HepG2 (cell line): ENCODE results near the gene CGREF1. TPM values are rescaled to one million over a fixed set of nuclear protein-coding genes. Genes with fewer than 3 reads are reported as not detected.

Source experiments
- AKNA ChIP-seq: sonication (generic); formaldehyde crosslinking; IDR thresholded peaks from 2 replicates; pipeline ENCODE4 v1.4.0; 2020; ENCODE audit warnings: missing genetic modification reagents, borderline replicate concordance
- BCL6 ChIP-seq: IDR thresholded peaks from 2 replicates; pipeline ENCODE4 v1.6.1; 2016; ENCODE audit warnings: missing genetic modification reagents, missing compliant biosample characterization
- IRF9 ChIP-seq: sonication (generic); formaldehyde crosslinking; IDR thresholded peaks from 2 replicates; pipeline ENCODE4 v1.8.0; 2022; ENCODE audit warnings: missing genetic modification reagents, mild to moderate bottlenecking, borderline replicate concordance
- RARA ChIP-seq: IDR thresholded peaks from 2 replicates; pipeline ENCODE4 v1.6.1; 2016; ENCODE audit warnings: missing genetic modification reagents, missing compliant biosample characterization
- SKI ChIP-seq: fragments of 450-650 bp; IDR thresholded peaks from one replicate; pipeline ENCODE4 v1.6.1; 2018; ENCODE audit warnings: mild to moderate bottlenecking; ENCODE audit not compliant: partially characterized antibody
- TIGD3 ChIP-seq: sonication (generic); formaldehyde crosslinking; IDR thresholded peaks from 2 replicates; pipeline ENCODE4 v1.5.1; 2020; ENCODE audit warnings: mild to moderate bottlenecking, missing genetic modification reagents, borderline replicate concordance
- ZBTB40 ChIP-seq, 2 experiments: fragments of 450-650 bp in 1 of 2; sonication (generic) in 1 of 2; formaldehyde crosslinking in 1 of 2; IDR thresholded peaks; 2 replicates each; pipeline versions ENCODE4 v1.6.1 to v1.8.0; 2016 to 2022; ENCODE audit warnings: antibody characterized with exemption in 1 of 2, mild to moderate bottlenecking in 1 of 2, missing genetic modification reagents in 1 of 2
- ZBTB7A ChIP-seq: sonication (generic); formaldehyde crosslinking; IDR thresholded peaks from 2 replicates; pipeline ENCODE4 v1.8.0; 2022; ENCODE audit warnings: mild to moderate bottlenecking, missing genetic modification reagents
- ZKSCAN5 ChIP-seq: sonication (generic); formaldehyde crosslinking; IDR thresholded peaks from 2 replicates; pipeline ENCODE4 v1.5.1; 2020; ENCODE audit warnings: mild to moderate bottlenecking, missing genetic modification reagents
- ZNF225 ChIP-seq: sonication (generic); formaldehyde crosslinking; IDR thresholded peaks from 2 replicates; pipeline ENCODE4 v1.4.0; 2020; ENCODE audit warnings: mild to moderate bottlenecking, missing genetic modification reagents
- ZNF44 ChIP-seq: sonication (generic); formaldehyde crosslinking; IDR thresholded peaks from 2 replicates; pipeline ENCODE4 v1.5.1; 2020; ENCODE audit warnings: mild to moderate bottlenecking, missing genetic modification reagents
- ZNF446 ChIP-seq: sonication (generic); formaldehyde crosslinking; IDR thresholded peaks from 2 replicates; pipeline ENCODE4 v1.5.0; 2020; ENCODE audit warnings: mild to moderate bottlenecking, missing genetic modification reagents
- ZNF788 ChIP-seq: sonication (generic); formaldehyde crosslinking; IDR thresholded peaks from 2 replicates; pipeline ENCODE4 v1.5.0; 2020; ENCODE audit warnings: mild to moderate bottlenecking, missing genetic modification reagents, borderline replicate concordance
- polyA plus RNA-seq, 8 experiments: library from polyadenylated mRNA; depleted of rRNA in 3 of 8; stranded (reverse) in 7 of 8; unstranded in 1 of 8; fragments of >200 nt; fragmentation: Illumina TruSeq in 4 of 8; extraction: Trizol in 4 of 8; gene quantifications; 2 replicates each; pipeline versions ENCODE4 v1.2.1 to v1.2.3, GENCODE V29; 2011 to 2016; ENCODE audit warnings: low read depth in 4 of 8, missing spikeins in 1 of 8, mixed read lengths in 1 of 8; ENCODE audit not compliant: insufficient read depth in 1 of 8
- total RNA-seq, 5 experiments: library from RNA; depleted of rRNA; stranded (reverse); fragments of >200 nt; fragmentation: Illumina TruSeq; extraction: Trizol; gene quantifications; 2 replicates each; pipeline ENCODE4 v1.2.3, GENCODE V29; 2016; ENCODE audit warnings: low read depth in 1 of 5

Gene CGREF1
- total and polyA plus RNA-seq, 2 of the 13 experiments (the other 11 are each of a cell fraction or from before 2014, with no cell fraction given): 13.9 to 23.4 TPM

GRCh38 chr2:27126252-27126710 lies 7.4 kb upstream of the CGREF1 start (continued):
- no peak for TF ChIP-seq ZBTB40 (IDR thresholded peaks at IDR 0.05)
- no peak for TF ChIP-seq ZBTB40 (CRISPR knock-in tag; IDR thresholded peaks at IDR 0.05)
- TF ChIP-seq ZNF788 (CRISPR knock-in tag): no peak
- TF ChIP-seq ZKSCAN5 (CRISPR knock-in tag): no peak
- no peak for TF ChIP-seq ZNF446 (CRISPR knock-in tag)
- TF ChIP-seq ZNF225 (CRISPR knock-in tag): no peak
- no peak for TF ChIP-seq TIGD3 (CRISPR knock-in tag)
- no peak for TF ChIP-seq ZNF44
- TF ChIP-seq IRF9 (CRISPR knock-in tag): no peak
- TF ChIP-seq RARA (CRISPR knock-in tag): no peak
- TF ChIP-seq AKNA (CRISPR knock-in tag): no peak
- no peak for TF ChIP-seq SKI
- TF ChIP-seq ZBTB7A (CRISPR knock-in tag): no peak
- no peak for TF ChIP-seq BCL6 (CRISPR knock-in tag)
